ENCODE measurements around the gene MYO1D. TPM values are rescaled to one million over a fixed set of nuclear protein-coding genes. Genes with fewer than 3 reads are reported as not detected.
"Not testable (repeated sequence)": the region's sequence is repeated elsewhere in the genome, so short reads cannot be mapped to it uniquely, and the experiment has no call there.

Gene MYO1D
- total RNA-seq, 1 donor from 2014 or later: 12.9 TPM

DNA sequence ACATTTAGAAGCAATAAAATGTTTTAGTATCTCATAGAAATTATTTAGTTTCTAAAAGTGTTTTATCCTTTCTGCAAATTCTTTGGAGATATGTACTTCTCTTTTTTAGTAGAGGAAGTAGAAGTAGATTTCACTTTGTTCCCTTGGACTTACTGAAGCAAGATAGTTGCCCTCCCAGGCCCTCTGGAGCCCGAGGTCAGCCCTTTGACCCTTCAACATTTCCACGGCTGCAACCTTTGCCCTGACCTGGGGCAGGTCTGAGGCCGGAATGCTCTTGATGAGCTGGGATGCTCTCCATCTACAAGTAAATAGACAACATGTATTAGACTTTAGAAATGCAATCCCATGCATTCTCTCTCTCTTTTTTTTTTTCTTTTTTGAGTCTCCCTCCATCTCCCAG is 222.6 kb downstream of the MYO1D start:
- H3K27ac Mint-ChIP-seq: no peak overlapping the region
- H3K9me3 Mint-ChIP-seq: peaks cover 11% of the 10 kb centered on the region
- H3K27me3 Mint-ChIP-seq: no peaks in the 10 kb centered on the region
- H3K4me3 Mint-ChIP-seq: no peak overlapping the region
- DNase-seq: no peak
- H3K36me3 Mint-ChIP-seq (ENCODE audit: low read depth): peaks cover 9% of the 10 kb centered on the region
- H3K4me1 Mint-ChIP-seq: no peaks in the 10 kb centered on the region
- intact Hi-C loops (cut with micrococcal nuclease): no loop called here

DNA sequence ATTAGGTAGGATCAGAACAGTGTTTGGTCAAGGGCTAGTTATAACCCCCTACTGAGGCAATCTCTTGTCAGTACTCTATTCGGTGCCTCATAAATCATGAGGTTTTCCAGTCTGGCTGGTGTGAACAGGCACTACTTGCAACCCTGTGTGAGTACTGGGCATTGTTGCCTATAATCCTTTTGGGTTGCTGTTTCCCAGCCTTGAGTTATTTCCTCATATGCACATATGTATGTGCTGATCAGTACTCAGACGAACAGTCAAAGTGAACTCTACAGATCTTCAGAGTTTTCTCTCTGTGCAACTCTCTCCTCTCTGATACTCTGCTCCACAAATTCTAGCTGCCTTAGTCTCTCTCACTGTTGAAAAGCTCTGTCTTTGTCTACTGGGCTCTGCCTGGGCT is 225.8 kb downstream of the MYO1D start:
- intact Hi-C loops (cut with micrococcal nuclease): no loop called here

DNA sequence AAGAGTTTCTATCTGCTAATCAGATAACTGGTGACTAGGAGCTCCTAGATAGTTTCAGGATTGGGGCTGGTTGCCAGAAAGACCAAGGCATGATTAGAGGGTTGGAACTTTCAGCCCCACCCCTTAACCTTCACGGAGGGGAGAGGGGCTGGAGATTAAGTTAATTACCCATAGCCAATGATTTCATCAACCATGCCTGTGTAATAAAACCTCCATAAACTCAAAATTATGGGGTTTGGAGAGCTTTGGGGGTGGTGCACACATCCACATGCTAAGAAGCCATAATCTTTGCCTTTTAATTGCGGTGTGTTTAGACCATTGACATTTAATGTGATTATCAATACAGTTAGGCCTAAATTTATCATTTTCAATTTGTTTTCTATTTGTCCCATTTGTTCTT is 228.5 kb downstream of the MYO1D start:
- intact Hi-C loops (cut with micrococcal nuclease): no loop called here
- Mint-ChIP-seq H3K9me3 (peaks cover 11% of the 10 kb centered on the region), H3K4me3 (no peak overlapping the region), H3K4me1 (no peaks in the 10 kb centered on the region), H3K27me3 (peaks cover 12% of the 10 kb centered on the region), H3K27ac (no peak overlapping the region), H3K36me3 (ENCODE audit: low read depth) (peaks cover 9% of the 10 kb centered on the region)
- no peak for DNase-seq

More for the DNA sequence above, 225.8 kb downstream of the MYO1D start:
- Mint-ChIP-seq H3K36me3 (ENCODE audit: low read depth) (peaks cover 9% of the 10 kb centered on the region), H3K27me3 (peaks cover 4% of the 10 kb centered on the region), H3K27ac (no peak overlapping the region), H3K9me3 (peaks cover 11% of the 10 kb centered on the region), H3K4me3 (no peak overlapping the region), H3K4me1 (no peaks in the 10 kb centered on the region)
- no peak for DNase-seq

DNA sequence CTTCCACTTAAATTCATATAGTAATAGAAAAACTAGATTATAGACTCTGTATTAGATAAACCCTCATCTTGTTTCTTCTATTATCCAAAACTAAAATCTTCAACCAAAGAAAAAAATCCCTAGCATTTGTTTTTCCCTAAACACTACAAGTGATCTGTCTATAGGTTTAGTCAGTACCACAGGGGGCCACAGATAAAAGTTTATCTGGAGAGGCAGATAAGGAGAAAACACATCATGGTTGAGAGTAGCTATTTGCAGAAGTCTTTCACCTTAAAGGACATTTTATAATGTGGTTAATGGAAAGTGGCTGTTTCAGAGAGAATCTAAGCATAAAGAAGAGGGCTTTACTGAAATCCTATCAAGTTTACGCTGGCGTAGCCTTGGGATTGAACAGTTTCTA is 230.0 kb downstream of the MYO1D start:
- DNase-seq: no peak
- Mint-ChIP-seq H3K9me3 (peaks cover 11% of the 10 kb centered on the region), H3K27ac (no peak overlapping the region), H3K4me3 (no peak overlapping the region), H3K27me3 (peaks cover 17% of the 10 kb centered on the region), H3K4me1 (no peaks in the 10 kb centered on the region), H3K36me3 (ENCODE audit: low read depth) (peaks cover 9% of the 10 kb centered on the region)
- intact Hi-C loops (cut with micrococcal nuclease): no loop called here

DNA sequence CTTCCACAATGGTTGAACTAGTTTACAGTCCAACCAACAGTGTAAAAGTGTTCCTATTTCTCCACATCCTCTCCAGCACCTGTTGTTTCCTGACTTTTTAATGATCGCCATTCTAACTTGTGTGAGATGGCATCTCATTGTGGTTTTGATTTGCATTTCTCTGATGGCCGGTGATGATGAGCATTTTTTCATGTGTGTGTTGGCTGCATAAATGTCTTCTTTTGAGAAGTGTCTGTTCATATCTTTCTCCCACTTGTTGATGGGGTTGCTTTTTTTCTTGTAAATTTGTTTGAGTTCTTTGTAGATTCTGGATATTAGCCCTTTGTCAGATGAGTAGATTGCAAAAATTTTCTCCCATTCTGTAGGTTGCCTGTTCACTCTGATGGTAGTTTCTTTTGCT is 235.4 kb downstream of the MYO1D start:
- H3K4me1 Mint-ChIP-seq; H3K27ac Mint-ChIP-seq; H3K9me3 Mint-ChIP-seq; intact Hi-C loops (cut with micrococcal nuclease); H3K36me3 Mint-ChIP-seq (ENCODE audit: low read depth); H3K4me3 Mint-ChIP-seq; DNase-seq: not testable (repeated sequence)
- H3K27me3 Mint-ChIP-seq: peaks cover 19% of the 10 kb centered on the region

DNA sequence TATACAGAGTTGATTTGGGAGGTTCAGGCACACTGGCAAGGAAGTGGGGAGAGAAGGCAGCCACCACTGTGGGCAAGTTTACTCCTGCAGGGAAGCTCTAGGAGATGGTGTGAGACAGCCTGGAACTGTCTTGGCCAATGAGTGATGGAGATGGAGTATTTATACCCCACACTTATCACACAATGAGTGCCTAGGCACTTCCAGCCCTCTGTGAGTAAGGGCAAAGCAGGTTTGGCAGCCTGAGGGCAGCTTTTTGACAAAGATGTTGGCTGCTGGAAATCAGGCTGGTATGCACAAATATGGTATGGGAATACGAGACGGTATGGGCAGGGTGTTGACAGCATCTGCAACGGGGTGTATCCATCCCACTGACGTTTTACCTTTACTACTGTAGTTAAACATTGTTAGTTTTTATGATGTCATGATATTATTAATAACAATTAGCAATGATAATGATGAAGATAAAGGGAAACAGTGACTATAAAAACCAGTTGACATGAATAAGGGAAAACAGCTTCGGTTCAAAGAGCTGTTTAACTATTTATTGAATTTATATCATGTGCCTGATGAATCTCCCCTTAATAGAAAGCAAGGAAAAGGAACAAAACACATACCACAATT is 240.2 kb downstream of the MYO1D start:
- no peaks in the 10 kb centered on the region for H3K4me1 Mint-ChIP-seq
- H3K36me3 Mint-ChIP-seq (ENCODE audit: low read depth): no peaks in the 10 kb centered on the region
- H3K27ac Mint-ChIP-seq: no peak overlapping the region
- H3K27me3 Mint-ChIP-seq: peaks cover 4% of the 10 kb centered on the region
- H3K4me3 Mint-ChIP-seq: no peak overlapping the region
- no peak for DNase-seq
- H3K9me3 Mint-ChIP-seq: peaks cover 4% of the 10 kb centered on the region
- intact Hi-C loops (cut with micrococcal nuclease): no loop called here

DNA sequence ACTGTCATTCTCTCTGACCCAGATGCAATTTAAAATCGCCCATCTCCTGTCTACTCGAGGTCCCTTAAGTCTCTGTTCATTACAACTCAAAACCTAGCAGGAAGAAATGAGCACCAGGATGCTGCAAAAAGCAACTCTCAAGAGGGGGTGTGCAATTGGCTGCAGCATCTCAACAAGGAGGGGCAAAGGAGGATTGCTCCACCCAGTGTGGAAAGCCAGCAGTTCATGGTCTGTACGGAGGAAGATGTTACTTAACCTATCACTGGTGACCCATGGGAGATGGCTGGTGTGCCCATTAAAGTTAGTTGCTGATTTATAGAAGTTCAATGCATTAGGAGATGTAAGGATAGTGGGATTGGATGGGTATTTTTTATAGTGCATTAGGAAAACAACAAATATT is 242.8 kb downstream of the MYO1D start:
- H3K36me3 Mint-ChIP-seq (ENCODE audit: low read depth): no peaks in the 10 kb centered on the region
- peaks cover 3% of the 10 kb centered on the region for H3K27me3 Mint-ChIP-seq
- H3K4me3 Mint-ChIP-seq: no peak overlapping the region
- no peaks in the 10 kb centered on the region for H3K9me3 Mint-ChIP-seq
- peaks cover 2% of the 10 kb centered on the region for H3K4me1 Mint-ChIP-seq
- intact Hi-C loops (cut with micrococcal nuclease): no loop called here
- no peak overlapping the region for H3K27ac Mint-ChIP-seq
- DNase-seq: no peak

DNA sequence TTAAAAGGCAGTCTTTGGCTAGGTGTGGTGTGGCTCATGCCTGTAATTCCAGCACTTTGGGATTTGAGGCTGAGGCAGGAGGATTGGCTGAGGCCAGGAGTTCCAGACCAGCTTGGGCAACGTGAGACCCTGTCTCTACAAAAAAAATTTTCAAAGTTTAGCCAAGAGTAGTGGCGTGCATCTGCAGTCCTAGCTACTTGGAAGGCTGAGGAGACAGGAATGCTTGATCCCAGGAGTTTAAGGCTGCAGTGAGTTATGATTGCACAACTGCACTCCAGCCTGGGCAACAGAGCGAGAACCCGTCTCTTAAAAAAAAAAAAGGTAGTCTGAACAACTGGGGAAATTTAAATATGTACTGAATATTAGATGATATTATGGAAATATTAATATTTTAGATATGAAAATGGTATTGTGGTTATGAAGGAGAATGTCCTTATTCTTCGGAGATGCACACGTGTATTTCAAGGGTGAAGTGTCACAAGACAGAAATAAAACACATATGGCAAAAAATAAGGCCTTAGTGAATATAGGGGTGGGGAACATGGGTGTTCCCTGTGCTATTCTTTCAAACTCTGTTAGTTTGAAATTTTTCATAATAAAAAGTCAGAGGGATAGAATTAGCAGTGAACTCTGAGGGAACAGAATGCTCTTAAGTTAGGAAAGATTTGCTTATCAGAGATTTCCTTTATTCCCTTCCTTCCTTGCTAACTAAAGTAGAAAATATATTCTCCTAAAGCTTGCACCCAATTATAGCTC is 245.4 kb downstream of the MYO1D start:
- no peak overlapping the region for H3K27ac Mint-ChIP-seq
- peaks cover 5% of the 10 kb centered on the region for H3K27me3 Mint-ChIP-seq
- no peaks in the 10 kb centered on the region for H3K9me3 Mint-ChIP-seq
- no peaks in the 10 kb centered on the region for H3K36me3 Mint-ChIP-seq (ENCODE audit: low read depth)
- no peak overlapping the region for H3K4me3 Mint-ChIP-seq
- intact Hi-C loops (cut with micrococcal nuclease): no loop called here
- no peak for DNase-seq
- peaks cover 2% of the 10 kb centered on the region for H3K4me1 Mint-ChIP-seq

DNA sequence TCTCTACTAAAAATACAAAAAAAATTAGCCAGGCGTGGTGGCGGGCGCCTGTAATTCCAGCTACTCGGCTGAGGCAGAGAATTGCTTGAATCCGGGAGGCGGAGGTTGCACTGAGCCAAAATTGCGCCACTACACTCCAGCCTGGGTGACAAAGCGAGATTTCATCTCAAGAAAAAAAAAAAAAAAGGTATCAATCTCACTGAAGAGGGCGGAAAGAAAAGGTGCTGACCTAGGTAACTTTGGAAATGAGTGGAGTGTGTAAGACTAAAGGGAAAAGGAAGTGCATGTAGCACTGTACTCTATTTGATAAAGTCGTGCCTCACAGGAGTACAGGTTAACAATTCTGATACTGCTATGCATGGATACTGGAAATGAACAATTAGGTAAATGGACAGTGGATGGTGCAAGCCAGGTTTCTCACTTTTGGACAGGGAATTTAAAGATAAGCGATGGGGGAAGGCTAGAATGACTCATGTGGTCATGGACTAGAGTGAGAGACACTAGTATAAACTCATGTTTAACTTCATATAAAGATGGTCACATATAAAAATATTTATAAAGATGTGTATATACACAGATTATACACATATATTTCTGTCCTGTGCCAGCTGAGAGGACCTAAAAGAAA is 247.2 kb downstream of the MYO1D start:
- Mint-ChIP-seq H3K4me1 (peaks cover 2% of the 10 kb centered on the region), H3K27ac (no peak overlapping the region), H3K27me3 (peaks cover 5% of the 10 kb centered on the region), H3K36me3 (ENCODE audit: low read depth) (no peaks in the 10 kb centered on the region), H3K4me3 (no peak overlapping the region), H3K9me3 (no peaks in the 10 kb centered on the region)
- no peak for DNase-seq
- intact Hi-C loops (cut with micrococcal nuclease): no loop called here

DNA sequence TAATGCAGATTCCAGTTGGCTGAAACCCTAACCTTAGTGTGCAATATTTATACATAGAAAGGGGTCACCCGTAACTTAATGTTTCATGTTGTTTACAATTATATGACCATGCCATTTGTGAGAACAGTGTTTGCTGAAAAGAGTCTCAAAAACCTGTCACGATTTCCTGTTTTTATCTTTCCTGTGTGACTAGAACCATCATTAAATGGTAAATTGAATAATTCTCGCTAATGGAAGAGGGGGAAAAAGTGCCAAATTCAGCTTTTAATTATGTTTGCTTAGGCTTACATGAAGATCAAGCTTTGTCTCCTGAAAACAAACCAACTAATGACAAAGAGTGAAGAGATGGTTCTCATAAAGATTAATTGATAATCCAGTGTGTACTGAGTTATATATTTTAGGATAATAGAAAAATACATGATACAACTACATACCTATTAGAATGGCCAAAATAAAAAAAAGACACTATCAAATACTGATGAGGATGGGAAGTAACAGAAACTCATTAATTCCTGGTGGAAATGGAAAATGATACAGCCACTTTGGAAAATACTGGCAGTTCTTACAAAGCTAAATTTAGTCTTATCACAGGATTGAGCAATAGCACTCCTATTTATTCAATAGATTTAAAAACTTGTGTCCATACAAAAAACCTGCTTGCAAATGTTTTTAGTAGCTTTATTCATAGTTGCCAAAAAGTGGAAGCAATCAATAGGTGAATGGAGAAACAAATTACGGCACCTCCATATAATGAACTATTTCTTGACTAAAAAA is 248.5 kb downstream of the MYO1D start:
- H3K36me3 Mint-ChIP-seq (ENCODE audit: low read depth): no peaks in the 10 kb centered on the region
- H3K4me1 Mint-ChIP-seq: peaks cover 2% of the 10 kb centered on the region
- no peak overlapping the region for H3K27ac Mint-ChIP-seq
- intact Hi-C loops (cut with micrococcal nuclease): no loop called here
- no peak overlapping the region for H3K4me3 Mint-ChIP-seq
- H3K9me3 Mint-ChIP-seq: no peaks in the 10 kb centered on the region
- peaks cover 5% of the 10 kb centered on the region for H3K27me3 Mint-ChIP-seq
- DNase-seq: no peak

DNA sequence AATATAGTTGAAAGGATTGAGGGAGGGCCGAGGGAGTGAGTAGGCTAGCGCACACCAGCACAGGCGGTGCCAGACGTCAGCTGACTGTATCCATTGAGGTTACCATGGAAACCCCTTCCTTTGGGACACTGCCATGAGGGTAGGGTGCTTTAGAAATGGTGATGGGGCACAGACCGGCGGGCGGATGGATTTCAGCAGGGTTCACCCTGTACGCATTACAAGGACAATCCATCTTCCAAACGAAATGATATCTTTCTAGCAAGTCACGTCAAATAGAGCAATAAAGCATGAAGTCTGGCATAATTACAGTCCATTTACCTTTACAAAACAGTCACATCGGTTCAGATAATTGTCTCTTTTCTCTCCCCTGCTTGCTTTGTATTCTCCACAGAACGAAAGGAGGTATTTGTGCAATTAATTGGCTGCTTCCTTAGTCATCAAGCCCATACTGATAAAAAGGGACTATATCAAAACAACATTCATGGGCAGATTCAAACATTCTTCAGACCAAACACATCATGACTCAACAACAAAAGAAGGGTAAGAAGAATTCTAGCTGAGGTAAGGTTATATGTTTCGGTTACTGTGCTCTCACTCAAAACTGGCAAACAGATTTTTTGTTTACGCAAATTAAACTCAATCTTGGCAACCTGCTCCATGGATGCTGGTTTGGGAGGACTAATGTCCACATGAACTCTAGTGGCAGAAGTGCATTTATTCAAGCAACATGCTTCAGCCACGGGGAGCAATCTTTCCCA is 249.5 kb downstream of the MYO1D start:
- Mint-ChIP-seq H3K36me3 (ENCODE audit: low read depth) (no peaks in the 10 kb centered on the region), H3K4me3 (no peak overlapping the region), H3K4me1 (peaks cover 2% of the 10 kb centered on the region), H3K27me3 (peaks cover 5% of the 10 kb centered on the region), H3K27ac (no peak overlapping the region), H3K9me3 (no peaks in the 10 kb centered on the region)
- DNase-seq: no peak
- intact Hi-C loops (cut with micrococcal nuclease): no loop called here

DNA sequence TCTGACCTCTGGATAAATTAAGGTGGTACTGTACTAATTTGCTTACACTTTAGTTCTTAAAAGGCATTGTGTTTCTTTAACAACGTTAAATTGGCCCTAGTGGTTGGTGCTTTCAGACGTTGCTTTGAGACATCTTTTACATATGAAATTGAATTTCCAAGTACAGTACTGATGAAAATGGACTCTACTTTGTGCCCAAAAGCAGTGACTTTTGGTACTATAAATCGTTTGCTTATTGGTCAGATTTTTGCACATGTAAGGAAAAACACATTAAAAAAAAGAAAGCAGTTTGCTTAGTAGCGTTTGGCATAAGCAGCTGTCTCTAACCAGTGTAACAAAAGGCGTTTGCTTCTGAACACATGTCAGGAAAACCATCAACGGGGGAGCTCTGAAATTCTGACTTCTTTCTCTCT is 250.5 kb downstream of the MYO1D start:
- peaks cover 2% of the 10 kb centered on the region for H3K4me1 Mint-ChIP-seq
- peaks cover 5% of the 10 kb centered on the region for H3K27me3 Mint-ChIP-seq
- intact Hi-C loops (cut with micrococcal nuclease): no loop called here
- no peak for DNase-seq
- H3K27ac Mint-ChIP-seq: no peak overlapping the region
- no peaks in the 10 kb centered on the region for H3K36me3 Mint-ChIP-seq (ENCODE audit: low read depth)
- no peaks in the 10 kb centered on the region for H3K9me3 Mint-ChIP-seq
- H3K4me3 Mint-ChIP-seq: no peak overlapping the region

DNA sequence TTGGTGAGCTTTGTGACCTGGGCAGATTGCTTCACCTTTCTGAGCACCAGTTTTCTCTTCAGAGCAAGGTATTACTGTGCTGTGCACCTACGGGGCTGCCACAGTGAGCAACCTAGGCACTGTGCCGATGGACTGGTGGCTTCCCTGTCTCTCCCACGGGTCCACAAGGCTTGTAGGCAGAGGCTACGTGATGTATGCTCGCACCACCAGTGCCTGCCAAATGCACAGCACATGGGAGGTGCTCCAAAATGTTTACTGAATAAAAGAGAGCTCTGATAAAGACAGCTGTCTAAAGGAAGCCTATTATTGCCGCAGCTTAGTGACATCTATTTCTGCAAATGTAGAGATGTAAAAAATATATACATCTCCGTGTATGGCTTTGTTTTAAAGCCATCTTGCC is 251.0 kb downstream of the MYO1D start:
- H3K27me3 Mint-ChIP-seq: peaks cover 5% of the 10 kb centered on the region
- no peak overlapping the region for H3K27ac Mint-ChIP-seq
- DNase-seq: no peak
- intact Hi-C loops (cut with micrococcal nuclease): no loop called here
- H3K4me3 Mint-ChIP-seq: no peak overlapping the region
- no peaks in the 10 kb centered on the region for H3K9me3 Mint-ChIP-seq
- H3K4me1 Mint-ChIP-seq: peaks cover 2% of the 10 kb centered on the region
- no peaks in the 10 kb centered on the region for H3K36me3 Mint-ChIP-seq (ENCODE audit: low read depth)

All from activated CD4-positive, alpha-beta T cell treated with anti-CD3 and anti-CD28 coated beads, Interleukin-2, amount 10 ng/mL, durations not matched to agents 24 days and 14 days (primary cell).